Keratinocyte (primary cell): ENCODE measurements around the gene COL4A6.

ENCODE experiments used
- CTCF ChIP-seq, 3 experiments: IDR thresholded peaks in 1 of 3; conservative IDR thresholded peaks in 1 of 3; optimal IDR thresholded peaks in 1 of 3; 2 replicates in 2 of 3; 3 replicates in 1 of 3; pipeline versions ENCODE3 to v1.5.1; 2011; ENCODE audit warnings: low read length in 3 of 3, mild to moderate bottlenecking in 3 of 3, moderate library complexity in 2 of 3, control low read depth in 1 of 3, inconsistent platforms in 1 of 3; ENCODE audit not compliant: insufficient read depth in 2 of 3; ENCODE audit errors: extremely low read depth in 1 of 3
- EZH2 ChIP-seq: IDR thresholded peaks from one replicate; pipeline ENCODE4 v1.6.1; 2012; ENCODE audit warnings: inconsistent platforms, mild to moderate bottlenecking, low read length, moderate library complexity

GRCh38 chrX:108160309-108160708, 277.9 kb downstream of the COL4A6 start:
- TF ChIP-seq CTCF (optimal IDR thresholded peaks at IDR 0.05 in 1 of 3, IDR thresholded peaks at IDR 0.05 in 1 of 3, conservative IDR thresholded peaks at IDR 0.05 in 1 of 3; ENCODE audit: extremely low read depth in 1 of 3, insufficient read depth in 2 of 3, low read length in 3 of 3): no peak
- TF ChIP-seq EZH2: no peak
